ENCODE data around the gene FMO3. TPM values are rescaled to one million over a fixed set of nuclear protein-coding genes. Genes with fewer than 3 reads are reported as not detected.

The FMO3 gene
- total and polyA plus RNA-seq, 2 of the 4 experiments (the other 2 are of a cell fraction) = under 0.01 to 0.10 TPM

DNA sequence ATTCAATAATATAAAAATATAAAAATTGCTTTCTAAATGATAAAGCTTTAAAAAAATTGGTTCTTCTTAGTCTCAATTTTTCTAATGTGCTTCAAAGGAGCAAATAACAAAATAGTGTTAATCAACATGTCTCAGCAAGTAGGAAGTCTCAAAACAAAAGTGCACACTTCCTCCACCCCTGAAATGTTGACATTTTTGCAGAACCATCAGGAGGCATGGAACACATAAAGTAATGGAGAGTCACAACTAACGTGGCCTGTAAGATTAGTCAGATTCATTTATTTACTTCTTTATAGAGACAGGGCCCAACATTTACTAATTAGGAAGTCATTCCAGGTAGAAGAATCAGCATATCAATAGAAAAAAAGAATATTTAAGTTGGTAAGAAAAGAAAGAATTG, 59.5 kb downstream of the FMO3 start:
- Histone ChIP-seq H2BK20ac (ENCODE audit: low read depth, low read length) (no peak overlapping the region), H3K23ac (ENCODE audit: low read depth, low read length) (no peak overlapping the region), H3K9me3 (ENCODE audit: control insufficient read depth, insufficient read depth, low read length) (no peaks in the 10 kb centered on the region), H3K18ac (ENCODE audit: low read depth, low read length) (no peak overlapping the region), H3K14ac (replicated peaks; ENCODE audit: low read depth, low read length) (no peak overlapping the region), H2AK9ac (replicated peaks; ENCODE audit: low read depth, low read length, poor library complexity) (no peak overlapping the region), H3K4ac (ENCODE audit: low read depth, low read length) (no peak overlapping the region), H3K4me2 (ENCODE audit: low read depth, low read length) (no peak overlapping the region), H2BK15ac (ENCODE audit: low read depth, low read length) (no peak overlapping the region), H2AFZ (replicated peaks; ENCODE audit: low read length, poor library complexity) (no peak overlapping the region), H4K5ac (ENCODE audit: low read depth, low read length) (no peak overlapping the region), H3K27ac (ENCODE audit: insufficient read depth, low read length) (no peak overlapping the region), H3K79me1 (ENCODE audit: low read depth in 1 of 2, low read length in 2 of 2) (no peaks in the 10 kb centered on the region), H3K4me1 (ENCODE audit: control insufficient read depth, insufficient read depth, low read length) (no peaks in the 10 kb centered on the region), H2BK5ac (ENCODE audit: low read depth, low read length, poor library complexity, severe bottlenecking) (no peak overlapping the region), H3K56ac (ENCODE audit: extremely low read depth, insufficient read depth, low read length) (no peak overlapping the region), H4K91ac (ENCODE audit: insufficient read depth, low read depth, low read length) (no peak overlapping the region), H3K27me3 (ENCODE audit: control insufficient read depth, insufficient read depth, low read length) (no peaks in the 10 kb centered on the region), H3K9ac (ENCODE audit: low read depth, low read length) (no peak overlapping the region), H2BK120ac (ENCODE audit: low read depth, low read length) (no peak overlapping the region), H4K8ac (ENCODE audit: low read depth in 2 of 2, low read length in 2 of 2) (no peak overlapping the region), H2AK5ac (ENCODE audit: low read depth, low read length) (no peak overlapping the region), H4K20me1 (ENCODE audit: insufficient read depth, low read length) (no peaks in the 10 kb centered on the region), H3K36me3 (ENCODE audit: control insufficient read depth, insufficient read depth, low read length) (no peaks in the 10 kb centered on the region), H3K9me1 (ENCODE audit: insufficient read depth, low read length) (no peaks in the 10 kb centered on the region), H3K4me3 (ENCODE audit: insufficient read depth, low read depth, low read length) (no peak overlapping the region)
- CTCF ChIA-PET = interaction anchor here (1.0 kb wide), 1 partner anchor 49 kb away, joined by 3 read pairs; no protein-coding TSS in a partner anchor
- dilution Hi-C loops (cut with HindIII; ENCODE audit: low sequenced_read_pairs, unreplicated experiment) (no loop called here), intact Hi-C loops (cut with micrococcal nuclease) (no loop called here), in situ Hi-C loops (cut with MboI; ENCODE audit: low sequenced_read_pairs) (no loop called here)
- TF ChIP-seq CEBPB (IDR thresholded peaks at IDR 0.05; ENCODE audit: low read depth, low read length) (no peak), BHLHE40 (IDR thresholded peaks at IDR 0.05; ENCODE audit: low read depth, low read length) (no peak), SMC3 (IDR thresholded peaks at IDR 0.05; ENCODE audit: low read depth, low read length) (no peak), CHD1 (IDR thresholded peaks at IDR 0.05; ENCODE audit: low read depth, low read length) (no peak), RFX5 (IDR thresholded peaks at IDR 0.05; ENCODE audit: low read depth, low read length) (no peak), POLR2A (IDR thresholded peaks at IDR 0.05; ENCODE audit: low read depth, low read length) (no peak), RAD21 (IDR thresholded peaks at IDR 0.05; ENCODE audit: low read length) (no peak), USF2 (IDR thresholded peaks at IDR 0.05; ENCODE audit: low read depth, low read length) (no peak), RCOR1 (IDR thresholded peaks at IDR 0.05; ENCODE audit: insufficient replicate concordance, low read length) (no peak), MAFK (IDR thresholded peaks at IDR 0.05; ENCODE audit: low read depth, low read length) (no peak)
- TF ChIP-seq, protein P1, sequence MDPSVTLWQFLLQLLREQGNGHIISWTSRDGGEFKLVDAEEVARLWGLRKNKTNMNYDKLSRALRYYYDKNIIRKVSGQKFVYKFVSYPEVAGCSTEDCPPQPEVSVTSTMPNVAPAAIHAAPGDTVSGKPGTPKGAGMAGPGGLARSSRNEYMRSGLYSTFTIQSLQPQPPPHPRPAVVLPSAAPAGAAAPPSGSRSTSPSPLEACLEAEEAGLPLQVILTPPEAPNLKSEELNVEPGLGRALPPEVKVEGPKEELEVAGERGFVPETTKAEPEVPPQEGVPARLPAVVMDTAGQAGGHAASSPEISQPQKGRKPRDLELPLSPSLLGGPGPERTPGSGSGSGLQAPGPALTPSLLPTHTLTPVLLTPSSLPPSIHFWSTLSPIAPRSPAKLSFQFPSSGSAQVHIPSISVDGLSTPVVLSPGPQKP (IDR thresholded peaks at IDR 0.05; ENCODE audit: borderline replicate concordance, low read depth, low read length) = no peak
- TF ChIP-seq, protein P2, sequence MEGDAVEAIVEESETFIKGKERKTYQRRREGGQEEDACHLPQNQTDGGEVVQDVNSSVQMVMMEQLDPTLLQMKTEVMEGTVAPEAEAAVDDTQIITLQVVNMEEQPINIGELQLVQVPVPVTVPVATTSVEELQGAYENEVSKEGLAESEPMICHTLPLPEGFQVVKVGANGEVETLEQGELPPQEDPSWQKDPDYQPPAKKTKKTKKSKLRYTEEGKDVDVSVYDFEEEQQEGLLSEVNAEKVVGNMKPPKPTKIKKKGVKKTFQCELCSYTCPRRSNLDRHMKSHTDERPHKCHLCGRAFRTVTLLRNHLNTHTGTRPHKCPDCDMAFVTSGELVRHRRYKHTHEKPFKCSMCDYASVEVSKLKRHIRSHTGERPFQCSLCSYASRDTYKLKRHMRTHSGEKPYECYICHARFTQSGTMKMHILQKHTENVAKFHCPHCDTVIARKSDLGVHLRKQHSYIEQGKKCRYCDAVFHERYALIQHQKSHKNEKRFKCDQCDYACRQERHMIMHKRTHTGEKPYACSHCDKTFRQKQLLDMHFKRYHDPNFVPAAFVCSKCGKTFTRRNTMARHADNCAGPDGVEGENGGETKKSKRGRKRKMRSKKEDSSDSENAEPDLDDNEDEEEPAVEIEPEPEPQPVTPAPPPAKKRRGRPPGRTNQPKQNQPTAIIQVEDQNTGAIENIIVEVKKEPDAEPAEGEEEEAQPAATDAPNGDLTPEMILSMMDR (conservative IDR thresholded peaks at IDR 0.05; ENCODE audit: low read depth, low read length) = no peak
- no CpG with 5 or more reads among the region's 1 CpG for WGBS, 2 experiments (ENCODE audit: extremely low coverage in 2 of 2, insufficient read length in 1 of 2)
- no TSS peak for BruUV-seq (replicated peaks)
- ATAC-seq (ENCODE audit: low read depth) = no peak
- no peak for DNase-seq
- POLR2A ChIA-PET (ENCODE audit: unreplicated experiment) = no interaction called here
